NCI-H345 treated with DMSO at 0.1 percent for 48 hours (cell line): ENCODE data around the gene RBM42.

Source experiments
- DNase-seq: peaks from one replicate; lab custom pipeline; 2025; ENCODE audit not compliant: unreplicated experiment; lab: John Stamatoyannopoulos, UW

Gene RBM42

GRCh38 chr19:35619290-35619923 is 9.4 kb upstream of the RBM42 start:
- no peak for DNase-seq

GRCh38 chr19:35620001-35620400 is 8.8 kb upstream of the RBM42 start:
- no peak for DNase-seq

GRCh38 chr19:35621708-35622107 is 7.1 kb upstream of the RBM42 start:
- no peak for DNase-seq

- DNase-seq: no peak
Observed at GRCh38 chr19:35622750-35623149, 6.1 kb upstream of the RBM42 start.

- DNase-seq: no peak
Observed at GRCh38 chr19:35623327-35624010, 5.4 kb upstream of the RBM42 start.

GRCh38 chr19:35628264-35628564 is 622 bp upstream of the RBM42 start:
- no peak for DNase-seq

- DNase-seq: no peak
Observed at GRCh38 chr19:35629332-35629633, 447 bp downstream of the RBM42 start.

GRCh38 chr19:35633727-35634440 is 5.0 kb downstream of the RBM42 start:
- no peak for DNase-seq

GRCh38 chr19:35636651-35637050 is 7.8 kb downstream of the RBM42 start:
- DNase-seq: no peak

- no peak for DNase-seq
Observed at GRCh38 chr19:35637165-35637564, 8.3 kb downstream of the RBM42 start.

- no peak for DNase-seq
Observed at GRCh38 chr19:35639321-35639639, 10.4 kb downstream of the RBM42 start.

GRCh38 chr19:35639863-35640262 is 11.0 kb downstream of the RBM42 start:
- DNase-seq: no peak

GRCh38 chr19:35641515-35642151 is 12.8 kb downstream of the RBM42 start, which contains the start of gene ETV2:
Gene ETV2, plus strand, starts transcription at chr19:35641745. Its CDS starts 716 bp downstream, at chr19:35642461.
- no peak for DNase-seq

- DNase-seq: no peak
Observed at GRCh38 chr19:35642312-35642711, 13.5 kb downstream of the RBM42 start.

GRCh38 chr19:35642798-35643254 is 14.0 kb downstream of the RBM42 start:
- DNase-seq: no peak

GRCh38 chr19:35643255-35644205 is 14.7 kb downstream of the RBM42 start:
- peak; percentile 97 for DNase-seq

- DNase-seq: peak; percentile 100
Observed at GRCh38 chr19:35644206-35644986, 15.6 kb downstream of the RBM42 start.

- DNase-seq: peak; percentile 94
Observed at GRCh38 chr19:35644987-35645679, 16.3 kb downstream of the RBM42 start.

- DNase-seq: no peak
Observed at GRCh38 chr19:35645680-35646511, 17.1 kb downstream of the RBM42 start.
